HG03571 (cell line): Measurements from ENCODE around the gene BHLHA15.
"Not testable (repeated sequence)": the region's sequence is repeated elsewhere in the genome, so short reads cannot be mapped to it uniquely, and the experiment has no call there.

ENCODE experiments used
- ATAC-seq: cut with Tn5 transposase; IDR thresholded peaks from one replicate; pipeline ENCODE4 v1.9.1; 2021; ENCODE audit not compliant: unreplicated experiment

BHLHA15 gene

GRCh38 chr7:98206451-98207330 is 4.5 kb upstream of the BHLHA15 start:
- ATAC-seq = no peak

DNA sequence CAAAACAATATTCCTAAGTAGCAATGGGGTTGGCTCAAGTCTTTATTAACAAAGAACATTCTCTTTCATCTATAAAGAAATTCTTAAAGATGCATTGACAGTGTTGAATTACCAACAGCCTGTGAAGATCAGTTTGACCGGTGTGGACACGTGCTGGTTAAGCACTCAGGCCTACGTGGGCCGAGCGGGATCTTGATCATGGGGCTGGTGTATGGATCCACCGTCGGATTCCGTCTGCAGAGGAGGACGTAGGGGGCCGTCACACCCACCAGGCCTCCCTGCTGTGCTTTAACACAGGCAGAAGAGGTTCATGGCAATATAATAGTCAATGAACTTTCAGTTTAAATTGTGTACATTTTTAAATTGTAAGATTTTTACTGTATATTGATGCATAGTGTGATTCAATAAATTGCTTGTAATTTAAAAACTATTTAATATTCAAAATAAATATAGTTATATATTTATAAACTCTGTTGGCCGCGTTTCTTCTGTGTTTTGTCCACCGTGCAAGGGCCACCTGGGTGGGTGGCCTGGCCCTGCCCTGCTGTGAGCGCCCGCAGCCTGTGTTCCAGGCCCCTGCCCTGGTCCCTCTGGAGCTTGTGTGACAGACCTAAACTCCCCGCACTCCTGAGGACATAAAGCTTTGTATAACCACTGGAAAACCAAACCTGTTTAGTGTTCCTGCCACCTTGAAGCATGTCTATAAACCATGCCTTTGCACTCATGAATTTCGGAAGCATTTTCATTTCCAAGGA is 1.9 kb upstream of the BHLHA15 start:
- no peak for ATAC-seq

DNA sequence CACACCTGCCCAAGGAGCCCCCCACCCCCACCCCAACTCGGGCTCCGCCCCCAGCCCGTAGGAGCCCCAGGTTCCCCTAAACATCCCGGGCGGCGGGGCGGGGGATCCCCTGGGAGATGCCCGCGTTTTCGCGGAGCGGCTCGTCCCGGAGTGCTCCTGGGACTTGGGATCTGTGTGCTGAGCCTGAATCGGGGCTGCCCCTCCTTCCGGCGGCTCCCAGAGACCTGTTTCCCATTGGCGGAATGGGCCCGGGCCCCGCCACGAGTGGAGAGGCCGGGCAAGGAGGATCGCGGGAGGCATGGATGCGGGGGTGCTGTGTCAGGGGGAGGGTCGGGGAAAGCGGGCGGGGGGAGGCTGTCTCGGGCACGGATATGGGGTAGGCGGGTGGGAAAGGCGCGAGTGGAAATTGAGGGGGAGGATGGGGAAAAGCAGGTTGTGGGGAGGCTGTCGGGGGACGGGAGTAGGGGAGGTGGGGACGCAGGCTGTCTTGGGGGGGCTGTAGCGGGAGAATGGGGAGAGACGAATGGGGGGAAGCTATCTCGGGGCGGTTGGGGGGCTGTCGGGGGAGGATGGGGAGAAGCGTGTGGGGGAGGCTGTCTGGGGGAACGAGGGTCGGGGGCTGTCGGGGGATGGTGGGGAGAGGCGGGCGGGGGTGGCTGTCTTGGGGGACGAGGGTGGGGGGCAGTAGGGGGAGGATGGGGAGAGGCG is 572 bp upstream of the BHLHA15 start:
- ATAC-seq = no peak

DNA sequence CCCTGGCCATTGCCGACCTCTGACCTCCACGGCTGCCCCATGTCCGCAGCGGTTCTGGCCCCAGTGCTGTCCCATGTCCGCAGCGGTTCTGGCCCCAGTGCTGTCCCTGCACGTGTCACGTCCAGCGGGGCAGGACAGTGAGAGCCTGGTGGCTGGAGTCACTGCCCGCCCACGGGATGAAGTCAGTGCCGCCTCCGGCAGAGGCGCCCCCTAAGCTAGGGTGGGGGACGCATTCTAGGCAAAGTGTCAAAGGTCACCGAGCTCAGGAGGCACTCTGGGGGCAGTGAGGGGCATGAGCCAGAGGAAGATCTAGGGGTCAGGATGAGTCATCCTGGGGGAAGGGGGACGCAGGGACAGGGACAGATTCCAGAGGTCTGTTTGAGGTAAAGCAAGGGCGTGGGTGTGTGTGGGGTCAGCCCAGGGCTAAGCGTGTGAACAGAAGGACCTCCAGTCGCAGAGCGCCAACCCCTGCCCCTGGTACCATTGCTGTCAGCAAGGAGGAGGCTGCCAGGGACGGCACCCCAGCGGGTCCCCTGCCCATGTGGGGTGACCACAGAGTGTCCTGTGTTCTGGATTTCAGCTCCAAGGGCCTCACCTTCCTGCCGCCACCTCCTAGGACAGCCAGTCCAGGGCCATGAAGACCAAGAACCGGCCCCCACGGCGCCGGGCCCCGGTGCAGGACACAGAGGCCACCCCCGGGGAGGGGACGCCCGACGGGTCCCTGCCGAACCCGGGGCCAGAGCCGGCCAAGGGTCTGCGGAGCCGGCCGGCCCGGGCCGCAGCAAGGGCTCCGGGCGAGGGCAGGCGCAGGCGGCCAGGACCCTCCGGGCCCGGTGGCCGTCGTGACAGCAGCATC is 665 bp downstream of the BHLHA15 start:
- ATAC-seq = no peak

DNA sequence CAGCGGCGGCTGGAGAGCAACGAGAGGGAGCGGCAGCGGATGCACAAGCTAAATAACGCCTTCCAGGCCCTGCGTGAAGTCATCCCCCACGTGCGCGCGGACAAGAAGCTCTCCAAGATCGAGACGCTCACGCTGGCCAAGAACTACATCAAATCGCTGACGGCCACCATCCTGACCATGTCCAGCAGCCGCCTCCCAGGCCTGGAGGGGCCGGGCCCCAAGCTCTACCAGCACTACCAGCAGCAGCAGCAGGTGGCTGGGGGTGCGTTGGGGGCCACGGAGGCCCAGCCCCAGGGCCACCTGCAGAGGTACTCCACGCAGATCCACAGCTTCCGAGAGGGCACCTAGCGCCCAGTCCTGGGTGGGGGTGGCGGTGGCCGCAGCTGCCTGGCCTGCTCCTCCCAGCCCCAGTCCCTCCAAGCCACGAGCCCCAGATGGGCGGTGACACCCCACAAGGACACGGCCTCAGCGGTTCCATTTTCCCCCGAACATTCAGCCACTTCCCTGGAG is 1.3 kb downstream of the BHLHA15 start:
- no peak for ATAC-seq

GRCh38 chr7:98213296-98213887 is 2.2 kb downstream of the BHLHA15 start:
- ATAC-seq = no peak

DNA sequence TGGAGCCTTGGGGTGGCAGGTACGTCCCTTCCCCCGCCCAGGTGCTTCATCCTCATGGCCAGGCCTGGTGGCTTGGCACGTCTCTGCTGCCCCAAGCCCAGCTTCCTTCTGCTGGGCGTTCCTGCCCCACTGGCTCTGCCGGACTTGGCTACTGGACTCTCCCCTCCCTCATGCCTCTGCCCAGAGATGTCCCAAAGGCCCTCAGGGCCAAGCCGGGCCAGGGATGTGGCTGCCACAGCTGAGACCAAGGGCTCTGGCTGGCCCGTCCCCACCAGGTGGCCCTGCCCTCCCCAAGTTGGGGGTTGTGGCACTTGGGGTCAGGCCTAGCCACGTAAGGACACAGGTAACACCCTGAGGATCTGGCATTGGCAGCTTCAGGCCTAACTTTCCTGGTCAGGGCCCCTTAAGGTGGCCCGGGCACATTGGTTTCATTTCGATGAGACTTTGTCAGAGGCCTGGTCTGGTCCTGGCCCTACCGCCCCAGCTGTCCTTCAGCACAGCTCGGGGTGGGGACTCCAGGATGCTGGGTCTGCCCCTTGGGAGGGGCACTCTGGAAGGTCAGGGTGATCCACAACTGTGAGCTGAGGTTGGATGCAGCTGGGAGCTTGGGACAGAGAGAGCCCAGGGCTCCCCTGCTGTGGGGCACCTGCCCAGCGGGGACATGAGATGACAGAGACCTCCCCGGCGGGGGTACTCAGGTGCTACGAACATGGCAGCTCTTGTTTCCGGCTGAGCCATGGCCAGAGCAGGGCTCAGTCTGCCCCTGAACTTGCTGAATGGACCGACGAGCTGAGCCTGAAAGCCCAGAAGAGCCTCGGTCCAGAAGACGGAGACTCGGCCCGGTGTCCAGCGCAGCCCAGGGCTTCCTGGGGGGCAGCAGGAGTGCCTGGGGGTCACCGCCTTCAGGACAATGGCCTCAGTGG is 2.9 kb downstream of the BHLHA15 start:
- no peak for ATAC-seq

- ATAC-seq = no peak
Observed at GRCh38 chr7:98214811-98215321, 3.6 kb downstream of the BHLHA15 start.

- ATAC-seq = no peak
Observed at GRCh38 chr7:98215561-98216495, 4.6 kb downstream of the BHLHA15 start.

- no peak for ATAC-seq
Observed at GRCh38 chr7:98216941-98217622, 5.8 kb downstream of the BHLHA15 start.

DNA sequence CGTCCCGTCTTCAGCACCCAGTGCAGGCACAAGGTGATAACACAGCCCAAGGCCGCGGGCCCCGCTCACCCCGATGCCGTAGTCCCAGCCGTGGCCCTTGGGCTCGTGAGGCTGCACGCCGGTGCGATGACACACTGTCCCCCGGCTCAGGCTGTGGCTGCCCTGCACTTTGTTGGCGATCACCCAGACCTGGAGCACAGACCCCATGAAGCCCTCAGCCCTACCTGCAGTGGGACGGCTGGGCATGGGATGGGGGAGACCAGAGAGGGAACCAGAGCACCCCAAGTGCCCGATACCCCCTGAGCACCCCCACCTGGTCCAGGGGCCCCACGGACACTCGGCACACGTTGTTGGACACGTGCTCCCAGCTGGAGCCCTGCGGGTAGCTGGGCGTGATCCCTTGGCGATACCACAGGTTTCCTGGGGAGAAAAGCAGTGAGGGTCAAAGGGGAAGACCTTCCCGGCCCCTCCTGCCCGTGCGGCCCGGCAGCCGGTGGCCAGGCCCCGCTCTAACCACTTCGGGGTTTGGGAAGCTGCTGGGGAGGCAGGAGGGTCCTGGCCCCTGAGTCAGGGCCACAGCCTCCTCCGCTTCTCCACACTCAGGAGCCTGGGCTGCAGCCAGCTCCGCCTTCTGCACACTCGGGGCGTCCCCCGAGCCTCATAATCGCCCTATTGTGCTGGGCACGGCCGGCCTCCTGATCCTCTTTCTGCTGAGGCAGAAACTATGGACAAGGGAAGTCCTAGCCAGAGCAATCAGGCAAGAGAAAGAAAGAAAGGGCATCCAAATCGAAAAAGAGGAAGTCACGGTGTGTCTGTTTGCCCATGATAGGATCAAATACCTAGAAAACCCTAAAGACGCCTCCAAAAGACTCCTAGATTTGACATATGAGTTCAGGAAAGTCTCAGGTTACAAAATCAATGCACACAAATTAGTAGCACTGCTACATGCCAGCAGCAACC is 6.7 kb downstream of the BHLHA15 start:
- no peak for ATAC-seq

GRCh38 chr7:98219382-98219781 is 8.1 kb downstream of the BHLHA15 start:
- ATAC-seq = not testable (repeated sequence)

DNA sequence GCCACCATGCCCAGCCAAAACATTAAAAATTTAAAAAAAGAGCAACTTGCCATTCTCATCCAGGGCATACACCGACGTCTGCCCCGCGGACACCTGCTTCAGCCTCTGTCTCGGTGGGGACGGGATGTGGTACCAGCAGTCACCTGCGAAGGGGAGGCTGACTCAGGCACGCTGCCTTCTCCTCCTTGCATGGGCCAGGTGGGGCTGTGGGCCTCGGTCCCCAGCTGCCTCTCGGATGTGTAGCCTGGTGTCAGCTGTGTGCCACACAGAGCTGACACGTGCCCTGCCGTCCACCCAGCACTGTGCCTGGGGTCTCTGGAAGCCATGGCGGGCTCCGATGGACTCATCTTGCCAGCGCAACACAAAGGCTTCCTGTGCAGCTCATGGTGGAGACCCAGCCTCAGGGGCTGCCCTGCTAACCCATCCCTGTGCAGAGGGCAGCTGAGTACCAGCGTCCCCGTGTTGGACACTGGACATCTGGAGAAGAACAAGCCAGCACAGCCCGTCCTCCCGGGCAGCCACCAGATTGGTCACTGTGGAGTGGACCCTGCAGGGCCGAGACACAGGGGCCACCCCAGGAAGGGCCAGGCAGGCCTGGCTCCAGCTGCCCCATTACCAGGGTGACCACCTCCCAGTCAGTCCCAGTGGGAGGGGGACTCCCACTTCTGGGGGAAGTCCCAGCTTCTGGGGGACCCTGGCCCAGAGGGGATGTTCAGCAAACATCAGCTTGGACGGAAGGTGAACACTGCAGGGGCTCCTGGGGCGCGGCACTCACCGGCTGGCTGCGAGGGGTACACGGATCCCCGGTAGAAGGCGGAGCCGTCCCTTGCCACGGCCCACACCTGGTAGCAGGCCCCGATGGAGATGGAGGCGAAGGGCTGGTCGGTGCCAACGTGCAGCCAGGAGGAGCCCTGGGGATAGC is 10.6 kb downstream of the BHLHA15 start:
- no peak for ATAC-seq

DNA sequence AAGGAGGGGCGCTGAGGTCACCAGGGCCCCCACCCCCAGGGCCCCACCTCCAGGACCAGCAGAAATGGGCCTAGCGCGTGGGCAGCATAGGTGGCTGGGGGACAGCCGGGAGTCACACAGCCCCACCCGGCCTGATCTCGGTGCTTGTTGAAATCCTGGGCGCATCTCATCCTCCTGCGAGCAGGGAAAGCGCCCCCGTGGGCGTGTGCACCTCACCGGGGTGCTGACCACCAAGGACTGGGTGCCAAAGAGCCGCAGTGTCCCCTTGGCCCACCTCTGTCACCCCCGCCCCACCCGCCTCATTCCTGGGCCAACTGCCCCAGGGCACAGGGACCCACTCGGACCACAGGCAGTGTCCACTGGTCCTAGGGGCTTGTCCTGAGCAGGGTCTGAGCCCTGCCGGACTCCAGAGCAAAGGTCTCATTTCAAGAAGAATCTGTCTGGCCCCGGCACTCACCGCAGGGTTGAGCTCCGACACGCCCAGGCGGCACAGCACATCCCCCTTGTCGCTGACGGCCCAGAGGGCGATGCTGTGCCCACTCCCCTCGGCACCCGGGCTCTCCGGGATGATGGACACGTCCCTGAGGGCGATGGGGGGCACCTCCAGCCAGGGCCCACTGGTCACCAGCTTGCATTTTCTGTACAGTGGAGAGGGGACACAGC is 11.4 kb downstream of the BHLHA15 start:
- no peak for ATAC-seq
